Activated T-helper 17 cell treated with anti-CD3 and anti-CD28 coated beads, Interleukin-2, amount 50 U/mL, for 72 hours (primary cell): Measurements from ENCODE around the gene COMMD1. TPM values are rescaled to one million over a fixed set of nuclear protein-coding genes. Genes with fewer than 3 reads are reported as not detected.
"Not testable (repeated sequence)": the region's sequence is repeated elsewhere in the genome, so short reads cannot be mapped to it uniquely, and the experiment has no call there.

Source experiments
- ATAC-seq: fragments of 150-1000 bp; cut with Tn5 transposase; replicated peaks from 2 replicates; pipeline ENCODE4 v1.10.0; 2021; ENCODE audit warnings: mild to moderate bottlenecking, moderate library complexity
- H3K27ac Mint-ChIP-seq: one replicate; pipeline ENCODE4 v1.8.0; 2022; ENCODE audit warnings: mixed read lengths
- H3K27me3 Mint-ChIP-seq: one replicate; pipeline ENCODE4 v1.8.0; 2022; ENCODE audit warnings: mixed read lengths
- H3K36me3 Mint-ChIP-seq: one replicate; pipeline ENCODE4 v1.8.0; 2022; ENCODE audit warnings: low read depth, mild to moderate bottlenecking, mixed read lengths
- H3K4me1 Mint-ChIP-seq: one replicate; pipeline ENCODE4 v1.8.0; 2022; ENCODE audit warnings: mixed read lengths
- H3K4me3 Mint-ChIP-seq: one replicate; pipeline ENCODE4 v1.8.0; 2022; ENCODE audit warnings: mild to moderate bottlenecking, mixed read lengths
- H3K9me3 Mint-ChIP-seq: one replicate; pipeline ENCODE4 v1.8.0; 2022; ENCODE audit warnings: mixed read lengths
- total RNA-seq, 2 donors: library from RNA; stranded (reverse); gene quantifications; one replicate each; pipeline ENCODE4 v1.2.3, GENCODE V29; 2022

Gene COMMD1
- total RNA-seq, 2 donors from 2014 or later = 17.7 to 27.0 TPM

GRCh38 chr2:62010632-62011256 is 105.3 kb downstream of the COMMD1 start:
- Mint-ChIP-seq H3K4me1 (peaks cover 5% of the 10 kb centered on the region), H3K27ac (no peak overlapping the region)

DNA sequence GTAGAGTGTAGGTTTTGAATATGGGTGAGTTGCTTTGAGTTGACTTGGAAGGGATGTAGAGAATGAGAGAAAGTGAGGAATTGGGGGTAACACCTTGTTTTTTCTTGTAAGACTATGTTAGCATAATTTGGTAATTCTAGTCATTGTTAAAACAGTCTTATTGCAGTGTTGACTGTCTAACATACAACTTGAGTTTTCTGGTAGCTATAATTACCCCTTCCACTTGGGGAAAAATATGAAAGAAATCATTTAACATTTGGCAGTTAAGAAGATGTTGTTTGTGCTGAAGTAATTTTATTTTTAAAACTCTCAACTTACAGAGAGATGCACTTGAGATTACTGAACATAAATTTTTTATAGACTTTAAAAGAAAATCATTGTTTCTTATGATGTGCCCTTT is 108.2 kb downstream of the COMMD1 start:
- ATAC-seq = no peak
- Mint-ChIP-seq H3K27me3 (no peaks in the 10 kb centered on the region), H3K9me3 (no peaks in the 10 kb centered on the region), H3K4me1 (peaks cover 6% of the 10 kb centered on the region), H3K27ac (no peak overlapping the region), H3K4me3 (no peak overlapping the region), H3K36me3 (no peaks in the 10 kb centered on the region)

More at GRCh38 chr2:62010632-62011256, 105.3 kb downstream of the COMMD1 start:
- Mint-ChIP-seq H3K27me3 (no peaks in the 10 kb centered on the region), H3K9me3 (no peaks in the 10 kb centered on the region), H3K36me3 (no peaks in the 10 kb centered on the region), H3K4me3 (no peak overlapping the region)
- no peak for ATAC-seq

DNA sequence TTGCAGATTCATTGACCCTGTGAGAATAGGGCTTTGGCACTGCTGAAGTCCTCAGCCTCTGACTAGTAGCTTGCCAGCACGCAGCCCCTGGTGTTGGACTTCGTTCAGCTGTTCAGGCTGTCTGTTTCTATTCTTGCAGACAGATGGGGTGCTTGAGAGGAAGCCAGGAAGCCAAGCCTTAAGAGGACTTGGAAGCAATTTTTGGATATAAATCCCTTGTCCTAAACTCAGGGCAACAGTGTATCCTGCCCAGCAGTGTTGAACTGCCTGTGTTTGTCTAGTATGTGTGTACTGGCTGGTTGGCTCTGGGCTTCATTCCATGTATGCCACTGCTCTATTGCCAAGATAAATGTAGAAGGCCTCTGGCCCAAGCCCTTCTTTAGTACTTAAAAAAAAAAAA is 108.6 kb downstream of the COMMD1 start:
- H3K36me3 Mint-ChIP-seq = no peaks in the 10 kb centered on the region
- no peak overlapping the region for H3K27ac Mint-ChIP-seq
- H3K4me3 Mint-ChIP-seq = no peak overlapping the region
- no peaks in the 10 kb centered on the region for H3K27me3 Mint-ChIP-seq
- H3K4me1 Mint-ChIP-seq = peaks cover 8% of the 10 kb centered on the region
- no peaks in the 10 kb centered on the region for H3K9me3 Mint-ChIP-seq
- ATAC-seq = no peak

GRCh38 chr2:62016957-62017356 is 111.5 kb downstream of the COMMD1 start:
- no peaks in the 10 kb centered on the region for H3K27me3 Mint-ChIP-seq
- no peak overlapping the region for H3K4me3 Mint-ChIP-seq

DNA sequence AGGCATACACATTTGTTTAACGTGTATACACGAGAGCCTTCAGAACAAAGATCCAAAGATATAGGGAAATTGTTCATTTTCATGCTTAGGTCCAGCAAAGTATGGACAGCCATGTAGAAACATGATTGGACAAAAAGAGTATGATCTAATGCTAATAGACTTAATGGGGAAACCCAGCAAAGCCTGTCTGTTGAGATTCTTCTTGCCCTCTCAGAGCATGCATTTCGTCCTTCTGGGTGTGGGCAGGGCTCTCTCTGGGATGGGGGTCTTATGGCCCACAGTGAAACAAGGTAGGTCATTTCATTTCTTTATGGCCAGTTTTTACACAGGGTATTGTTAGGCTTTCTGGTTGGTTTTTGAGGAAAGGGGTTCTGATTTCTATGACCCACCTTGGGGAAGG is 124.4 kb downstream of the COMMD1 start:
- Mint-ChIP-seq H3K9me3 (no peaks in the 10 kb centered on the region), H3K36me3 (no peaks in the 10 kb centered on the region)
- no peak for ATAC-seq

More at GRCh38 chr2:62016957-62017356, 111.5 kb downstream of the COMMD1 start:
- no peaks in the 10 kb centered on the region for H3K9me3 Mint-ChIP-seq
- no peak for ATAC-seq
- no peak overlapping the region for H3K27ac Mint-ChIP-seq
- peaks cover 9% of the 10 kb centered on the region for H3K4me1 Mint-ChIP-seq
- no peaks in the 10 kb centered on the region for H3K36me3 Mint-ChIP-seq

DNA sequence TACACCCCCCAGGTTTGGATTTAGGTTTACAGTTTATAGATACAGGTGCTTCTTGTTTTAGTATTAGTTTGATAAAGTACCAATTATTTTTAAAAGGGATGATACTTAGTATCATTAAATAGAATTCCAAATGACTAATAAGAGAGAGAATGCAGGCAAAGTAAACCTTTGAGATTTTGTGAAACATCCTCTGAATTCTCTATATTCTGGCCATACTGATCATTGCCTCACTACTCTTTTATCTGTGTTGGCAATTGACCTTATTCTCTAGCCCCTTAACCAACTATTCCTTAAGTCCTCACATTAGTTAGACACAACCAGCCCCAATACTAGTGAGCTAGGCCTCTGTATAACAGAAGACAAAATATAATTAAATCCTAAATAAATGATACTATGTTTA is 125.4 kb downstream of the COMMD1 start:
- H3K4me1 Mint-ChIP-seq = no peaks in the 10 kb centered on the region
- no peaks in the 10 kb centered on the region for H3K27me3 Mint-ChIP-seq
- no peaks in the 10 kb centered on the region for H3K9me3 Mint-ChIP-seq
- H3K4me3 Mint-ChIP-seq = no peak overlapping the region
- H3K27ac Mint-ChIP-seq = no peak overlapping the region
- no peaks in the 10 kb centered on the region for H3K36me3 Mint-ChIP-seq
- ATAC-seq = no peak

More for the DNA sequence above, 124.4 kb downstream of the COMMD1 start:
- no peaks in the 10 kb centered on the region for H3K27me3 Mint-ChIP-seq
- no peak overlapping the region for H3K4me3 Mint-ChIP-seq
- no peak overlapping the region for H3K27ac Mint-ChIP-seq
- H3K4me1 Mint-ChIP-seq = no peaks in the 10 kb centered on the region

- H3K36me3 Mint-ChIP-seq = no peaks in the 10 kb centered on the region
- no peaks in the 10 kb centered on the region for H3K4me1 Mint-ChIP-seq
- H3K27me3 Mint-ChIP-seq = no peaks in the 10 kb centered on the region
- no peak overlapping the region for H3K4me3 Mint-ChIP-seq
- no peaks in the 10 kb centered on the region for H3K9me3 Mint-ChIP-seq
- ATAC-seq = no peak
- H3K27ac Mint-ChIP-seq = no peak overlapping the region
Observed at GRCh38 chr2:62032096-62032495, 126.6 kb downstream of the COMMD1 start.

DNA sequence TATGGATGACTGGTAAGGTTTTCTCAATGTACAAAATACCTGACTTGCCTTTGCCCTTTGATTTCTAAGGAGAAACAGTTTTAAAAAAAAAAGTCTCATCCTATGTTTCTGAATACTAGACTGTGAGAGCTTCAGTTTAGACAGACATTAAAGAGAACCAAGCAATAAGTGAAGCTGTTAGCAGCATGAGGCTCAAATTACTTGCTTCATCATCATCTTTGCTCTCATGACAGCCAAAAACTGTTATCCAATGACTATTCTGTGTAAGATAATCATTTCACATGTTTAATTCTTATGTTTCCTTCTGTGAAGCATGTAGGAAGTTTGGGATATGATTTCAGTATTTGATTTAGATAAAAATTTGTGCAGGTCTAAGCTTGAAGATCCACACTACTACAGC is 129.2 kb downstream of the COMMD1 start:
- H3K36me3 Mint-ChIP-seq = no peaks in the 10 kb centered on the region
- H3K4me3 Mint-ChIP-seq = no peak overlapping the region
- H3K27ac Mint-ChIP-seq = no peak overlapping the region
- ATAC-seq = no peak
- H3K9me3 Mint-ChIP-seq = no peaks in the 10 kb centered on the region
- H3K4me1 Mint-ChIP-seq = peaks cover 8% of the 10 kb centered on the region
- H3K27me3 Mint-ChIP-seq = no peaks in the 10 kb centered on the region

DNA sequence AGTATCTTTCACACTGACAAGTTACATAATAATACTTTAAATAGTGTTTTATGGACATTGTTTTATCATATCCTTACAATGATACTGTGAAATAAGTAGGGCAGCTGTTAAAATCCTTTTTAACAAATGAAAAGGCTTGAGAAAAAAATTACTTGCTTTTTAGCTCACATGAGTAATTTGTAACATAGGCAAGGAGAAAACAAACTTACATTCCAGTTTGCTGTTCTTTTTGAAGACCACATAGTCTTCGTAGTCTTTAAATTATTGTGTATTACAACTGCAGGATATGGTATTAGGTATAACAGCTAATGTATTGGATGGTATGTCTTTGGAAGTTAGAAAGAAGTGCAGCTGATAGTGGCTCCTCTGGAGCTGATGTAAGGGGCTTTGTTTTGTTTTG is 130.8 kb downstream of the COMMD1 start:
- H3K27me3 Mint-ChIP-seq = no peaks in the 10 kb centered on the region
- no peak for ATAC-seq
- no peak overlapping the region for H3K4me3 Mint-ChIP-seq
- H3K9me3 Mint-ChIP-seq = no peaks in the 10 kb centered on the region
- H3K4me1 Mint-ChIP-seq = peaks cover 13% of the 10 kb centered on the region
- H3K27ac Mint-ChIP-seq = no peak overlapping the region
- H3K36me3 Mint-ChIP-seq = no peaks in the 10 kb centered on the region

DNA sequence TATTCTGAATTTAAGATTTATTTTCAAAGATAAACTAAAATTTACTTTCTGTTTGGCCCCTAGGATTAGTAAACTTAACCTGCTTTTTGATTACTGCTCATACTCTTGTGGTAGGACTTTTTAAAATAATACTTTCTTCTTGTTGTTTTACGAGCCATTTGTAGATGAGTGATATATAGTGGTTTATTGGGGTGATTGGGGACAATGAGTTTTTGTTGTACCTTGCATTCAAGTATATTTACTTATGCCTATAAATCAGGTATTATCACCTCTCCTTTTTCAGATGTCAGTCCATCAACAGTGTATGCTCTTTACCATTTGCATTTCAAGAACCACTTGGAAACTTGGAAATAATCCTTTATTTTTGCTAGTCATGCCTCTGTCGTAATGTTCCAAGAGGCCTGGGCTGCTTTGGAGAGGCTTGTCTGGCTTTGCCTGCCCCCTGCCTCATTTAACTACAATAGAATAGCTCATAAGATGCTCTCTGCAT is 131.3 kb downstream of the COMMD1 start:
- Mint-ChIP-seq H3K4me3 (no peak overlapping the region), H3K4me1 (peaks cover 13% of the 10 kb centered on the region), H3K27ac (no peak overlapping the region), H3K36me3 (no peaks in the 10 kb centered on the region), H3K27me3 (no peaks in the 10 kb centered on the region), H3K9me3 (no peaks in the 10 kb centered on the region)
- ATAC-seq = no peak

GRCh38 chr2:62038975-62039771 is 133.7 kb downstream of the COMMD1 start:
- H3K4me3 Mint-ChIP-seq = no peak overlapping the region
- H3K36me3 Mint-ChIP-seq = no peaks in the 10 kb centered on the region
- peaks cover 13% of the 10 kb centered on the region for H3K4me1 Mint-ChIP-seq
- H3K27me3 Mint-ChIP-seq = no peaks in the 10 kb centered on the region
- H3K27ac Mint-ChIP-seq = peak overlapping the region; percentile 16
- H3K9me3 Mint-ChIP-seq = peaks cover 3% of the 10 kb centered on the region
- ATAC-seq = peak; percentile 98

GRCh38 chr2:62040926-62041325 is 135.5 kb downstream of the COMMD1 start:
- no peak for ATAC-seq
- Mint-ChIP-seq H3K27me3 (no peaks in the 10 kb centered on the region), H3K27ac (no peak overlapping the region), H3K4me1 (peaks cover 13% of the 10 kb centered on the region), H3K36me3 (no peaks in the 10 kb centered on the region), H3K4me3 (no peak overlapping the region), H3K9me3 (peaks cover 5% of the 10 kb centered on the region)

DNA sequence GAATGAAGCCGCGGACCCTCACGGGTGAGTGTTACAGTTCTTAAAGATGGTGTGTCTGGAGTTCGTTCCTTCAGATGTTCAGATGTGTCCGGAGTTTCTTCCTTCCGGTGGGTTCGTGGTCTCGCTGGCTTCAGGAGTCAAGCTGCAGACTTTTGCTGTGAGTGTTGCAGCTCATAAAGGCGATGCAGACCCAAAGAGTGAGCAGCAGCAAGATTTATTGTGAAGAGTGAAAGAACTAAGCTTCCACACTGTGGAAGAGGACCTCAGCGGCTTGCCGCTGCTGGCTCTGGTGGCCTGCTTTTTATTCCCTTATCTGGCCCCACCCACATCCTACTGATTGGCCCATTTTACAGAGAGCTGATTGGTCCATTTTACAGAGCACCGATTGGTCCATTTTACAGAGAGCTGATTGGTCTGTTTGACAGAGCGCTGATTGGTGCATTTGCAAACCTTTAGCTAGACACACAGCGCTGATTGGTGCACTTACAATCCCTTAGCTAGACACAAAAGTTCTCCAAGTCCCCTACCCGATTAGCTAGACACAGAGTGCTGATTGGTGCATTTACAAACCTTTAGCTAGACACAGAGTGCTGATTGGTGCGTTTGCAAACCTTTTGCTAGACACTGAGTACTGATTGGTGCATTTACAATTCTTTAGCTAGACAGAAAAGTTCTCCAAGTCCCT is 136.4 kb downstream of the COMMD1 start:
- H3K36me3 Mint-ChIP-seq, H3K27ac Mint-ChIP-seq, H3K9me3 Mint-ChIP-seq, ATAC-seq, H3K4me3 Mint-ChIP-seq, H3K27me3 Mint-ChIP-seq: not testable (repeated sequence)
- peaks cover 13% of the 10 kb centered on the region for H3K4me1 Mint-ChIP-seq

DNA sequence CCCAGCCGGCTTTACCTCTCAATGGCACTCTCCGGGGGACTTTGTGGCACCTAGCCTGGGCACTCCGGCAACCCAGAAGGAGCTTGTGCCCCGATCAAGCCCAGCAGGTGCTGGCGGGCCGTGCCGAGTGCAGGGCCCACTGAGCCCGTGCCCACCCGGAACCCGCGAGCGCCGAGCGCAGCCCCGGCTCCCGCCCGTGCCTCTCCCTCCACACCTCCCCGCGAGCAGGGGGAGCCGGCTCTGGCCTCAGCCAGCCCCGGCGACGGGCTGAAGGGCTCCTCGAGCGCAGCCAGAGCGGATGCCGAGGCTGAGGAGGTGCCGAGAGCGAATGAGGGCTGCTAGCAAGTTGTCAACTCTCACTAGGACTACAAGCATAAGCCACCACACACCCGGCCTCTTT is 136.9 kb downstream of the COMMD1 start:
- peaks cover 13% of the 10 kb centered on the region for H3K4me1 Mint-ChIP-seq
- no peak overlapping the region for H3K27ac Mint-ChIP-seq
- H3K27me3 Mint-ChIP-seq = no peaks in the 10 kb centered on the region
- H3K9me3 Mint-ChIP-seq = peaks cover 5% of the 10 kb centered on the region
- H3K36me3 Mint-ChIP-seq = no peaks in the 10 kb centered on the region
- H3K4me3 Mint-ChIP-seq = no peak overlapping the region
- no peak for ATAC-seq

DNA sequence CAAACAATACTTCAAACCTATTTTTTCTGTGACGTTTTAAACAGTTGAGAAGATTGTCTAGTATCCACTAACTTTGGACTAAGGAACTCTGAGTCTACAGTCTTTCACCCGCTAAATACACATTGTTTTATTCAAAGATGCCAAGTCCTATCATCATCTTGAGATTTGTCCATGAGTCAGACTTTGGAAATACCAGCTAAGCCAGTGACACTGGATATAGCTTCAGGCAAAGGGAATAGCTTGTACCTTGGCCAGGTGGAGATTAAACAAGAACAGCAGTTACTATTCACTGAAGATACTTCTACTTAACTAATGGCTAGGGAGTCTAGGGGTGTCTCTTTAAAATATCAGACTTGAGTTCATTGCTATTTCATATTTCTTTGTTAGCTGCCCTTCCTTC is 137.5 kb downstream of the COMMD1 start:
- Mint-ChIP-seq H3K4me1 (peaks cover 13% of the 10 kb centered on the region), H3K27me3 (no peaks in the 10 kb centered on the region), H3K9me3 (peaks cover 5% of the 10 kb centered on the region), H3K4me3 (no peak overlapping the region), H3K27ac (no peak overlapping the region), H3K36me3 (no peaks in the 10 kb centered on the region)
- ATAC-seq = no peak
